Kidney (tissue), 14 donors: ENCODE data around the gene PRR33. TPM values are rescaled to one million over a fixed set of nuclear protein-coding genes. Genes with fewer than 3 reads are reported as not detected.

Source experiments
- DNase-seq, 5 donors: peaks; one replicate each; pipeline ENCODE4 v3.0.0-alpha.2; 2013 to 2020
- FAIRE-seq: peaks from 2 replicates; lab custom pipeline; 2012; peaks lifted over from hg19 to GRCh38; lab: Jason Lieb, UNC
- H3K27ac ChIP-seq, 2 donors: one replicate each; pipeline ENCODE4 v1.7.0; 2013; ENCODE audit warnings: low read depth in 2 of 2, low read length in 2 of 2, inconsistent platforms in 1 of 2
- H3K27me3 ChIP-seq: one replicate; pipeline ENCODE4 v1.7.1; 2013; ENCODE audit warnings: low read length, inconsistent platforms; ENCODE audit not compliant: control insufficient read depth, insufficient read depth
- H3K36me3 ChIP-seq, 3 donors: one replicate each; pipeline versions ENCODE4 v1.7.0 to v1.7.1; 2013; ENCODE audit warnings: low read length in 3 of 3, control low read depth in 1 of 3, inconsistent platforms in 1 of 3; ENCODE audit not compliant: insufficient read depth in 3 of 3, control insufficient read depth in 2 of 3
- H3K4me1 ChIP-seq, 3 donors: one replicate each; pipeline versions ENCODE4 v1.7.0 to v1.7.1; 2013; ENCODE audit warnings: low read length in 3 of 3, inconsistent platforms in 1 of 3, low read depth in 1 of 3; ENCODE audit not compliant: control insufficient read depth in 2 of 3, insufficient read depth in 2 of 3
- H3K4me3 ChIP-seq, 3 donors: one replicate each; pipeline versions ENCODE4 v1.7.0 to v1.8.1; 2013; ENCODE audit warnings: low read length in 3 of 3, control low read depth in 1 of 3, inconsistent platforms in 1 of 3
- H3K9ac ChIP-seq, 3 donors: one replicate each; pipeline versions ENCODE4 v1.7.0 to v1.7.1; 2013; ENCODE audit warnings: low read length in 3 of 3, control low read depth in 1 of 3, inconsistent platforms in 1 of 3
- H3K9me3 ChIP-seq, 3 donors: one replicate each; pipeline versions ENCODE4 v1.7.0 to v1.7.1; 2013; ENCODE audit warnings: low read length in 3 of 3, control low read depth in 1 of 3, inconsistent platforms in 1 of 3; ENCODE audit not compliant: control insufficient read depth in 2 of 3, insufficient read depth in 1 of 3
- intact Hi-C: fragments of 100-400 bp; cut with DNase I; formaldehyde crosslinking; loops from one replicate; pipeline ENCODE4 v1.11.1; 2022
- polyA plus RNA-seq: library from polyadenylated mRNA; stranded (reverse); fragments of 350-450 nt; fragmentation: Illumina TruSeq; extraction: RNeasy Lipid Tissue Mini Kit (QIAGEN cat#74804); gene quantifications from one replicate; pipeline ENCODE4 v1.2.3, GENCODE V29; 2014; ENCODE audit warnings: low read depth, low replicate concordance; ENCODE audit not compliant: insufficient read depth
- total RNA-seq: library from RNA; stranded (reverse); fragmentation: NEBNext Ultra II Directional; extraction: Animal tissue kit (Norgen Biotek cat#: 25700); gene quantifications from one replicate; pipeline ENCODE4 v1.2.1, GENCODE V29; 2021
- TF ChIP-seq, protein P1 (sequence below): IDR thresholded peaks from 3 replicates; pipeline ENCODE4 v1.5.1; 2012; ENCODE audit warnings: mild to moderate bottlenecking, moderate library complexity, borderline replicate concordance; ENCODE audit not compliant: insufficient read depth; ENCODE audit errors: extremely low read depth
- donor health status: control.
- donor health status: control.
- donor health status: control.
- donor health status: control.
- donor health status: control.
- donor health status: DM: yes; HTN: yes; CAD: no.
- donor health status: Normal renal cell carcinoma (clear cell type).

The PRR33 gene
- total and polyA plus RNA-seq, 2 donors from 2014 or later: not detected

DNA sequence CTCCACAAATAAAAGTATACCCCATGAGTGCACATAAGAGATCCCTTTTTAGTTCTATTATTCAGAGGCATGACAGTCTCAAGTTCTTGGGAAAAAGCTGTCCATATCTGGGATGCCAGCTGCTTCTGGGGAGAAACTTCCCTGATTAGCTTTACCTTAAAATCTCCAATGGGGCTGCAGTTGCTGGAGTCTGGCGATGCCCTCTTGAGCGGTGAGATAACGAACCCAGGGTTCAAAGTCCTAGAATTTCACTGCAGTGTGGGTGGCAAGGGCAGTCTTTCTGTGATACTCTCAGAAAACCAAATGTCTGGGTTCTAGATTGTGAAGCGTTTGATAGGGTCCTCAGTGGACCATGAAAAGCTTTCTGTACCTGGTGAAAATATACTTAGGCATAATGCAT lies 7.4 kb upstream of the PRR33 start:
- TF ChIP-seq, protein P1, sequence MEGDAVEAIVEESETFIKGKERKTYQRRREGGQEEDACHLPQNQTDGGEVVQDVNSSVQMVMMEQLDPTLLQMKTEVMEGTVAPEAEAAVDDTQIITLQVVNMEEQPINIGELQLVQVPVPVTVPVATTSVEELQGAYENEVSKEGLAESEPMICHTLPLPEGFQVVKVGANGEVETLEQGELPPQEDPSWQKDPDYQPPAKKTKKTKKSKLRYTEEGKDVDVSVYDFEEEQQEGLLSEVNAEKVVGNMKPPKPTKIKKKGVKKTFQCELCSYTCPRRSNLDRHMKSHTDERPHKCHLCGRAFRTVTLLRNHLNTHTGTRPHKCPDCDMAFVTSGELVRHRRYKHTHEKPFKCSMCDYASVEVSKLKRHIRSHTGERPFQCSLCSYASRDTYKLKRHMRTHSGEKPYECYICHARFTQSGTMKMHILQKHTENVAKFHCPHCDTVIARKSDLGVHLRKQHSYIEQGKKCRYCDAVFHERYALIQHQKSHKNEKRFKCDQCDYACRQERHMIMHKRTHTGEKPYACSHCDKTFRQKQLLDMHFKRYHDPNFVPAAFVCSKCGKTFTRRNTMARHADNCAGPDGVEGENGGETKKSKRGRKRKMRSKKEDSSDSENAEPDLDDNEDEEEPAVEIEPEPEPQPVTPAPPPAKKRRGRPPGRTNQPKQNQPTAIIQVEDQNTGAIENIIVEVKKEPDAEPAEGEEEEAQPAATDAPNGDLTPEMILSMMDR: no peak
- no peaks in the 10 kb centered on the region for H3K4me1 ChIP-seq
- no peak overlapping the region for H3K9ac ChIP-seq
- FAIRE-seq (no peak), DNase-seq (no peak)
- no peaks in the 10 kb centered on the region for H3K27me3 ChIP-seq
- no peak overlapping the region for H3K27ac ChIP-seq
- no peak overlapping the region for H3K4me3 ChIP-seq
- no peaks in the 10 kb centered on the region for H3K9me3 ChIP-seq
- intact Hi-C loops: no loop called here
- H3K36me3 ChIP-seq: no peaks in the 10 kb centered on the region

DNA sequence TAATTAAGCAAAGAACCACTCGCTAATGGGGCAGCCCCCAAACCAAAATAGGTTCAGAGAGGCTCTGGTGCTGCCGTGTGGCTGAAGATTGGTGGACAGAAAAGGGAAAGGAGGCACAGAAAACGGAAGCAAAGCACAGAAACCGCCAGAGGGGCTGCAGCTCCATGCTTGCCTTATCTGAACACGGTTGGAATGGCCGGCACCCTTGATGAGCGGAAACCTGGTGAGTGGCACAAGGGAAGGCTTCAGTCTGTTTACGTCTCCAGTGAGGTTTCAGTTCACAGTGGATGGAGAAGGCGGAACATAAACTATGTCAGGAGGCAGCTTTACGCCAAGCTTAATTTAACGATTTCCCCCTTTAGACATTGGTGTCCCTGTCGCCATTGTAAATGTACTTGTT lies 5.2 kb upstream of the PRR33 start:
- DNase-seq (no peak), FAIRE-seq (no peak)
- intact Hi-C loops: no loop called here
- Histone ChIP-seq H3K4me1 (no peaks in the 10 kb centered on the region), H3K9me3 (no peaks in the 10 kb centered on the region), H3K9ac (no peak overlapping the region), H3K4me3 (no peak overlapping the region), H3K27ac (no peak overlapping the region), H3K27me3 (no peaks in the 10 kb centered on the region), H3K36me3 (no peaks in the 10 kb centered on the region)
- TF ChIP-seq, protein P1: no peak

DNA sequence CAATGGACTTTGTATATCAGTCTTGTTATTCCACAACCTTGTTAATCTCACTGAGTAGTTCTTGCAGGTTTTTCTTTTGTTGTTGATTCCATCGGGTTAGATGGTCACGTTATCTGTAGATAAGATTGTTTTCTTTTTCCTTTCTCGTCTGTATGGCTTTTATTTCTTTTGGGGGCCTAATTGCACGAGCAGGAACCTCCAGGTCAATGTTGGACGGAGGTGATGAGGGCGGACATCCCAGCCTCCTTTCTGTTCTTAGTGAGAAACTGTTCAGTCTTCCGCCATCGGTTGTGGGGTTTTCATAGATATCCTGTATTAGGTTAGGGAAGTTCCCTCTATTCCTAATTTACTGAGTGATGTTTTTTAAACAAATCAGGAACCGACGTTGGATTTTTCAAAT lies 4.8 kb upstream of the PRR33 start:
- no peak for FAIRE-seq
- Histone ChIP-seq H3K27me3 (no peaks in the 10 kb centered on the region), H3K4me1 (no peaks in the 10 kb centered on the region), H3K9ac (no peak overlapping the region), H3K4me3 (no peak overlapping the region), H3K36me3 (no peaks in the 10 kb centered on the region), H3K9me3 (no peaks in the 10 kb centered on the region), H3K27ac (no peak overlapping the region)
- intact Hi-C loops: no loop called here
- TF ChIP-seq, protein P1: no peak
- DNase-seq: no peak

DNA sequence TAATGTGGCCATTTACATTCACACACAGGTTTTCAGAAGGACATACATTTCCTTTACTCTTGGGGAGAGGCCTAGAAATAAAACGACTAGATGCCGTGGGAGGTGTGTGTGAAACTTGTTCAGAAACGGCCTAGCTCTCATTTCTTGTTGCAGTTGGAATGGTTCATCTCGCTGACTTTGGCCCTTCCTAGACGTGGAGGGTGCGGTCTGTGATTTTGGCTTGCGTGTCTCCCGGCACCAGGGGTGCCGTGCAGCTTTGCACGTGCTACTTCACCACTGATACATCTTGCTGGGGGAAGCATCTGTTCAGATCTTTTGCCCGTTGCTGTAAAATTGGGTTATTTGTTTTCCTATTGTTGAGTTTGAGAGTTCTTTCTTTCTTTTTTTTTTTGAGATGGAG lies 3.1 kb upstream of the PRR33 start:
- FAIRE-seq: no peak
- intact Hi-C loops: no loop called here

More for the DNA sequence above, 3.1 kb upstream of the PRR33 start:
- H3K4me1 ChIP-seq: no peaks in the 10 kb centered on the region
- H3K27ac ChIP-seq: no peak overlapping the region
- H3K27me3 ChIP-seq: no peaks in the 10 kb centered on the region
- H3K4me3 ChIP-seq: no peak overlapping the region
- DNase-seq: no peak
- H3K36me3 ChIP-seq: no peaks in the 10 kb centered on the region
- no peaks in the 10 kb centered on the region for H3K9me3 ChIP-seq
- no peak overlapping the region for H3K9ac ChIP-seq
- TF ChIP-seq, protein P1: no peak
